A673 (cell line): ENCODE results near the gene INHBB.

Source experiments
- EZH2 ChIP-seq: fragments of 200-600 bp; sonication (generic); IDR thresholded peaks from 2 replicates; pipeline ENCODE4 v1.6.1; 2017; ENCODE audit warnings: borderline replicate concordance, low read depth, mild to moderate bottlenecking, mixed read lengths, antibody characterized with exemption, low read length; ENCODE audit not compliant: poor library complexity, severe bottlenecking
- TF ChIP-seq, protein P1 (sequence below): fragments of 300-800, 200-600 bp; sonication (generic); conservative IDR thresholded peaks from 2 replicates; pipeline ENCODE4 v1.5.1; 2017; ENCODE audit warnings: low read depth, mild to moderate bottlenecking, antibody characterized with exemption, low read length, moderate library complexity, mixed read lengths

DNA sequence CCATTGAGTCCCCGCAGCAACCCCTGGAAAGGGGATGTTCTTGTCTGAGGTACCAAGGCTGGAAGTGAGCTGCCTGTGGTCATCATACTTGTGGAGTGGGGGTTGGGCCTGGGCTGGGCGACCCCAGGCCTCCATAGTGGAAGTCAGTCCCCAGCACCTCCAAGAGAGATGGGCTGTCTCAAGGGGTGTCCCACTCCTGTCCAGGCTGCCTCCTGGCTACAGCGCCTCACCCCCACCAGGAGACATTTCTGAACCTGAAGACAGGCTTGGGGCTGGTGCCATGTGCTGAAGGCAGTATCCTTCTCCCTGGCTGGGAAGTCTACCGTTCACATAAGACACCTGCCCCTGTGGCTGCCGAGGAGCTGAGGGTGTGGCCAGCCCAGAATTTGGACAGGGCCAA is 28.9 kb downstream of the INHBB start:
- TF ChIP-seq, protein P1, sequence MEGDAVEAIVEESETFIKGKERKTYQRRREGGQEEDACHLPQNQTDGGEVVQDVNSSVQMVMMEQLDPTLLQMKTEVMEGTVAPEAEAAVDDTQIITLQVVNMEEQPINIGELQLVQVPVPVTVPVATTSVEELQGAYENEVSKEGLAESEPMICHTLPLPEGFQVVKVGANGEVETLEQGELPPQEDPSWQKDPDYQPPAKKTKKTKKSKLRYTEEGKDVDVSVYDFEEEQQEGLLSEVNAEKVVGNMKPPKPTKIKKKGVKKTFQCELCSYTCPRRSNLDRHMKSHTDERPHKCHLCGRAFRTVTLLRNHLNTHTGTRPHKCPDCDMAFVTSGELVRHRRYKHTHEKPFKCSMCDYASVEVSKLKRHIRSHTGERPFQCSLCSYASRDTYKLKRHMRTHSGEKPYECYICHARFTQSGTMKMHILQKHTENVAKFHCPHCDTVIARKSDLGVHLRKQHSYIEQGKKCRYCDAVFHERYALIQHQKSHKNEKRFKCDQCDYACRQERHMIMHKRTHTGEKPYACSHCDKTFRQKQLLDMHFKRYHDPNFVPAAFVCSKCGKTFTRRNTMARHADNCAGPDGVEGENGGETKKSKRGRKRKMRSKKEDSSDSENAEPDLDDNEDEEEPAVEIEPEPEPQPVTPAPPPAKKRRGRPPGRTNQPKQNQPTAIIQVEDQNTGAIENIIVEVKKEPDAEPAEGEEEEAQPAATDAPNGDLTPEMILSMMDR = no peak
- no peak for TF ChIP-seq EZH2
